NOMO-1 treated with dmso at 0.1 percent for 144 hours (cell line): ENCODE results near the gene ANKAR.
"Not testable (repeated sequence)": the region's sequence is repeated elsewhere in the genome, so short reads cannot be mapped to it uniquely, and the experiment has no call there.

Experiments
- DNase-seq: peaks from one replicate; lab custom pipeline; 2025; ENCODE audit not compliant: unreplicated experiment; lab: John Stamatoyannopoulos, UW

Gene ANKAR

DNA sequence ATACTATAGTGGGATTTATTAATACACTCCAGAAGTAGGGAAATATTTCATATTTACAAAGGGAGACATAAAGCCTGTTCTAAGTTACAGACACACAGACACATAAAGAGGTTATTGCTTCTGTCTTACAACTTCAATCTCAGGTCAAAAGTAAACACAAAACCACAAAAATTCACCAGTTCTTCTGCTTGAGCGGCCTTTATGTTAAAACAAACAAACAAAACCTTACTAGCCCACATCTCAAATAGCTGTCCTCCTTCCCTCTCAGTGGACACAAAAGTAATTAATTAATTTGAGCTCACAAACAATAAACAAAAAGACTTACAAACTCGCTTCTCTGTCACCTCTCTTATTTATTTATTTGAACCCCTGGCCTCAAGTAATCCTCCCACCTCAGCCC, 14.7 kb upstream of the ANKAR start:
- DNase-seq, result no peak

DNA sequence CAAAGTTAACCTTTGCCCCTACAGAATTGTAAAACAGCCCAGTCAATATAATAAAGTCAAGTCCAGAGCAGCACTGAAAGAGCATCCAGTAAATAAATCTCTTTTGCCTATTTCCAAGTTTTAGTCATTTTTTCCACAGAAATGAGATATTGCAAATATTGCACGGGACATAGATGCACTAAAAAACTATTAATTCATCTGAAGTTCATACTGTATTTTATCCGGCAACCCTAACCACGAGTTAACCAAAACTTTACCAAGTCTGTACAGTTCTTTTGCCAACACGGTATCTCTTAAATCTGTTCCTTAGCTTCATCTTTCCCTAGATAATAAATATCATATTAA, 13.7 kb upstream of the ANKAR start:
- no peak for DNase-seq

DNA sequence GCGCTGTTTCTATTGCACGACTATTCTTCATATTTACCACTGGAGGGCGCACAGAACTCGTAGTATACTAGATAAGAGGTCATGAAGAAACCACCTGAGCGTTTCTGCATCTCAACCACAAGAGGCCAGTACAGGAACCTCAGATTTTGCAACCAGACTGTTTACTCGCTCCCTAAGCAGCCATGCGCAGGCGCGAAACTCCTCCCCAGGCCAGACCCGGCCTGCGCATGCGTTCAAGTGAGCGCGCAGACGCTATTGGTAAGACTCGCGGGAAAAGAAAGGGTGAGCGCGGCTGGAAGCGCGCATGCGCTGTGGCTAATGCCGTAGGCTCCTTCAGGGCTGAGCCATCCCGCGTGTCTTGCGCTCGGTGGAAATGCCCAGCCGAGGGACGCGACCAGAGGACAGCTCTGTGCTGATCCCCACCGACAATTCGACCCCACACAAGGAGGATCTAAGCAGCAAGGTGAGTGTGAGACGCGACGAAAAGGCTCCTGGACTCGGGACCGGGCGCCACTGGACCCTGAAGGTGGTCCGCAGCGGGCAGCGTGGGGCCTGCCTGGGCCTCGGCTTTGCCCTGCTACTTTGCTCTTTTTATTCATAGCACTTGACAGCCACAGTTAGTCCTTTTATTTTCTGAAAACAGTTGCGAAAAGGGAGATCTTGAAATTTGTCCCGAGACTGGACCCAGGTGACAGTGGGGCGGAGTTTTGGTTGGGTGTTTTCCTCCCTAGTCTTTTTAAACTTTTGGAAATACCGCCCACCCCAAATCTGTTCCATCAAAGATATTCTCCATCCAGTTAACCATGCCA, 13.1 kb upstream of the ANKAR start, which contains the start of gene ASNSD1:
Gene ASNSD1, plus strand, starts transcription at position 312 of the 809 bp plus-strand sequence. CDS start 4,674 bp downstream, outside the sequence.
- peak; percentile 99 for DNase-seq

DNA sequence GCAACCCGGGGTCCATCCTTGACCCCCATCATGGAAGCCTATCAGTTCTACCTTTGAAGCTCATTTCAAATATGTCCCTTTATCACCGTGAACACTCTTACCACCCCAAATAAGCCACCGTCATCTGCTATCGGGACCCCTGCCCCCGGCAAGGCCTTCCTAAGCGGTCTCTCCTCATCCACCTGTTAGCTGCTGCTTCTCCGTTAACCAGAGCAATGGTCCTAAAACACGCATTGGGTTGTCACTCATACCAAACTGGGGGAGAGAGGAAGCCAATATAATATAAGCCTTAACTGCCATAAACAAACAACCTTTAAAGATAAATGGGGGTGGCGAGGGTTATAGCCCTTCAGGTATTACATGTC, 12.5 kb upstream of the ANKAR start:
- peak; percentile 1 for DNase-seq

DNA sequence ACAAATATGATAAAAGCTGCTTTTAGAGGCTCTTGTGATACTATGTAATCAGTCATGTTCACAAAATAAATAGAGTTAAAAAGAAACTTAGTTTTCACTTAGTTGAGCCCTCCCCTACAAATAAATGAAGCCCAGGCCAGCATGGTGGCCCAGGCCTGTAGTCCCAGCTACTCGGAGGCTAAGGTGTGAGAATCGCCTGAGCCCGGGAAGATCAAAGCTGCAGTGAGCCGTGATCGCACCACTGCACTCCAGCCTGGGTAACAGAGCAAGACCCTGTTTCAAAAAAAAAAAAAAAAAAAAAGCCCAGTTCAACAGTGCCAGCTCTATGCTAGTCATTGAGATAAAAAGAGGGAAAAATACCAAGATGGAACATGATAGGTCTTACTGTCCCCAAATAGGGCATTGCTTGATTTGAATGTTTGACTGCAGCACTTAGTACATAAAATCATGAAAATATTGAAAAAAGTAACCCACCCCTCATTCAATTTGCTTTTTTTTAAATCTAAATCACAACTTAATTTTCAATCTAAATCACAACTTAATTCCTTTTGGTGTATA, 11.7 kb upstream of the ANKAR start:
- no peak for DNase-seq

DNA sequence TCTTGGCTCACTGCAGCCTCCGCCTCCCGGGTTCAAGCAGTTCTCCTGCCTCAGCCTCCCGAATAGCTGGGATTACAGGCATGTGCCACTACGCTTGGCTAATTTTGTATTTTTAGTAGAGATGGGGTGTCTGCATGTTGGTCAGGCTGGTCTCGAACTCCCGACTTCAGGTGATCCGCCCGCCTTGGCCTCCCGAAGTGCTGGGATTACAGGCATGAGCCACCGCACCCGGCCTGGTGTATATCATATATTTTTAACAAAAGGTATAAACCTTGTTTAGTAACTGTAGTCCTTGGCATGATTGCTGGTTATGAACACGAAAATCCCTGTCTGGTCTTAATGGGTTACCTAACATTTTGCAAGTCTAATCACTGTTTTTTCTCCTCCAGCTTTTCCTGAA, 11.2 kb upstream of the ANKAR start:
- not testable (repeated sequence) for DNase-seq

DNA sequence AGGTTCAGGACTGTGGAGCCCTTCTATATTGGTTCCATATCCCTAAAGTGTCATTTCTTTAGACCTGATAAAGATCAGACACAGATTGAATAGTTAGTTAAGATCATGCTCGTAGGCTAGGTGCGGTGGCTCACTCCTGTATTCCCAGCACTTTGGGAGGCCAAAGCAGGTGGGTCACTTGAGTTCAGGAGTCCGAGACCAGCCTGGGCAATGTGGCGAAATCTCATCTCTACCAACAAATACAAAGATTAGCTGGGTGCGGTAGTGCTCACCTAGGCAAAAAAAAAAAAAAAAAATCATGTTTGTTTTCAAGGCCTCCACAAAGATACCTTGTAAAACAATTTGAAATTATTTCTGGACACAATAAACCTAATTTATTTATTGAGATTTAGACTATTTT, 4.6 kb upstream of the ANKAR start:
- no peak for DNase-seq

DNA sequence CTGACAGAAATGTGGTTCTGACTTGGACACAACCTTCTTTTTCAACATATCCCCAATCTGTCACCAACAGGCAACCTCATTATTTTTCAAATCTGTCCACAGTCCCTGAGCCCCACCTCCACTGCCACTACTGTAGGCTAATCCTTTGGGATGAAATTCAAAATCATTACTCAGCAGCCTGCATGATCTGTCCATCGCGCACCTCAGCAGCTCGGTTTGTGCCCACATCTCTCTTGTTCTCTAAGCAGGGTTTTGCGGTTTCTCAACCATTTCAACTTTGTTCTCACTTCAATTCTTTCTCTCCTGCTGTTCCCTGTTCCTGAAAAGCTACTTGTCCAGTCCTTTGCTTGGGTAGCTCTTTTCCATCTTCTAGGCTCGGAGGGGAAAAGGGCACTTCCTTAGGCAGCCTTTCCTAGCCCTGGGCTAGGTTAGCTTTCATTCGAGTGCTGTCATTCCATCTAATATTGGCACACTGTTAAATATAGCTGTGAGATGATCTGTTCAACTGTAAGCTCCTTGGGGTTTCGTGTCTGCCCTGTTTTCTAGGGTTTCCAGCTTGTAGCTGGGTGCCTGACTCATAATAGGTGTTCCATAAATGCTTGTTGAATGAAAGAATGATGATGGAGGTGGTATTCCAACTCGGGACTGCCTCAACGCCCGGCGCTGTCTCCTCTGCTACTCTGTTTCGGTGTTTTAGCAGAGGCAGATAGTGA, 653 bp upstream of the ANKAR start:
- DNase-seq, result no peak

DNA sequence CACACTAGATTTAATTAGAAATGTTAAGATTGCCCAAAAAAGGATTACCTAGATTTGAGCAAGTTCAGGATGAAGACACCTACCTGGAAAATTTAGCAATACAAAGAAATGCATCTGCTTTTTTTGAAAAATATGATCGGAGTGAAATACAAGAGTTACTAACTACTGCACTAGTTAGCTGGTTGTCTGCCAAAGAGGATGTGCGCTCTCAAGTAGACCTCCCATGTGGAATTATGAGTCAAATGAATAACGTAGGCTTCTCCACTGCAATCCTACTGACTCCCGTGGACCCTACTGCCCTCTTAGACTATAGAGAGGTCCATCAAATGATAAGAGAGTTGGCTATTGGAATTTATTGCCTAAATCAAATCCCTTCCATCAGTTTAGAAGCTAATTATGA, 2.0 kb downstream of the ANKAR start:
- DNase-seq, result no peak

DNA sequence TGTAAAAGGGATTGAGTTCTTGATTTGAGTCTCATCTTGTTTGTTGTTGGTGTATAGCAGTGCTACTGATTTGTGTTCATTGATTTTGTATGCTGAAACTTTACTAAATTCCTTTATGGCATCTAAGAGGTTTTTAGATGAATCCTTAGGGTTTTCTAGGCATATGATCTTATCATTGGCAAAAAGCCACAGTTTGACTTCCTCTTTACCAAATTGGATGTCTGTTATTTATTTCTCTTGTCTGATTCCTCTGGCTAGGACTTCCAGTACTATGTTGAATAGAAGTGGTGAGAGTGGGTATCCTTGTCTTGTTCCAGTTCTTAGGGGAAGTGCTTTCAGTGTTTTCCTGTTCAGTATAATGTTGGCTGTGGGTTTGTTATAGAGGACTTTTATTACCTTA, 4.8 kb downstream of the ANKAR start:
- no peak for DNase-seq

DNA sequence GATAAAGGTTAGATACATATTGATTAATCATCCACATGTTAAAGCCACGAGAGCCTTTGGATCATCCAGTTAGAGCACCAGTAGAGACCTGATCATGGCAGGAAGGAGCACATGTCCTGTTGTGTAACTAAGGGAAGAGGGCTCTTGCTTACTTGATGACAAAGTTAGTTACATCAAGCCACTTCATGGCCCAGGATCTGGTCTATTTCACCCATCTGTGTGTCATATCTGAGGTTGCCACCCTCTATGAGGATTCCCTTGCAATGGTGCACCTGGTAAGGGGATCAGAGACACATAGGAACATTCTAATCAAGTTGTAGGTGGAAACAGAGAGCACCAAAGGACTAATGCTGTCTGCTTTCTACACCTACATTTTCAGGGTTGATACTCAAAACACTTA, 6.7 kb downstream of the ANKAR start:
- DNase-seq, result no peak

DNA sequence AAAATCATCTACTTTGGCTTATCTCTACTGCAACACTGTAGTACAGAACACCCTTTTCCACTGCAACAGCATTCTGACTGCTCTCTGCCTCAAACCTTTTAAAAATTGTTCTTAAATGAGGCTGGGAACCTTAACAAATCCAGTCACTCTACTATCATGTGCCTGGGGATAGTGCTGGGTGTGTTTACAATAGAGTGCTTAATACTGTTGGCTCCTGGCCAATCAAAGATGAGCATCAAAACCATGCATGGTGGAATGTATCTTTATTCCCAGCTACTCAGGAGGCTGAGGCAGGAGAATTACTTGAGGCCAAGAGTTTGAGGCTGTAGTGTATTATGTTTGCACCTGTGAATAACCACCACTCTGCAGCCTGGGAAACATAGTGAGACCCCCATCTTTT, 7.4 kb downstream of the ANKAR start:
- DNase-seq, result no peak

DNA sequence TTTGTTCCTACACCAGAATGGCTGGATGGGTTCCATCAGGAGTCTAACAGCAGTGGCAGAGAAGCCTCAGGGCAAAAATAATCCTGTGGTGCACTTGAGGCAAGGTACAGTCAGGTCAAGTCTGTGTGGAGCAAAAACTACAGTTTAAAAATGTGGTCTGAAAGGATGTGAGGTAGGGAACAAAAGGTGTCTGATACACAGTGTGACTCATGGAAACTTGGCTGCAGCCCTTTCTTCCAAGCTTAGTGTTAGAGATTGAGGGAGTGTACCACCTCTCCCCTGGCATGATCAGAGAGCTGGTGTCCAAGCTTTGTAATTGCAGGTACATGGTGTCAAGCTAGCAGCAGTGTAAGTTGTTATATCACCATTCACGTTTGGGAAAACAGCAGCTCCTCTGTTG, 8.9 kb downstream of the ANKAR start:
- no peak for DNase-seq

DNA sequence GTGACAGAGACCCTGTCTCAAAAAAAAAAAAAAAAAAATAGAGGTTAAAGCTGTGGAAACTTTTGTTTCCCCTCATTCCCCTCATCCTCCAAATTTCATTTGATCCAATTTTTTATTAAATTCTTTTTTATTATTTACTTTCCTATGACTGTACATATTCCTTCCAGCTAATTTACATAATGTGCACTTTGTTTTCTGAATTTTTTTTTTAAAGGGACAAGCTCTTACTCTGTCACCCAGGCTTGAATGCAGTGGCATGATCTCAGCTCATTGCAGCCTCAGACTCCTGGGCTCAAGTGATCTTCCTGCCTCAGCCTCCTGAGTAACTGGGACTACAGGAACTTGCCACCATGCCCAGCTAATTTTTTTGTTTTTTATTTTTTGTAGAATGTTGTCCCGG, 10.3 kb downstream of the ANKAR start:
- no peak for DNase-seq

DNA sequence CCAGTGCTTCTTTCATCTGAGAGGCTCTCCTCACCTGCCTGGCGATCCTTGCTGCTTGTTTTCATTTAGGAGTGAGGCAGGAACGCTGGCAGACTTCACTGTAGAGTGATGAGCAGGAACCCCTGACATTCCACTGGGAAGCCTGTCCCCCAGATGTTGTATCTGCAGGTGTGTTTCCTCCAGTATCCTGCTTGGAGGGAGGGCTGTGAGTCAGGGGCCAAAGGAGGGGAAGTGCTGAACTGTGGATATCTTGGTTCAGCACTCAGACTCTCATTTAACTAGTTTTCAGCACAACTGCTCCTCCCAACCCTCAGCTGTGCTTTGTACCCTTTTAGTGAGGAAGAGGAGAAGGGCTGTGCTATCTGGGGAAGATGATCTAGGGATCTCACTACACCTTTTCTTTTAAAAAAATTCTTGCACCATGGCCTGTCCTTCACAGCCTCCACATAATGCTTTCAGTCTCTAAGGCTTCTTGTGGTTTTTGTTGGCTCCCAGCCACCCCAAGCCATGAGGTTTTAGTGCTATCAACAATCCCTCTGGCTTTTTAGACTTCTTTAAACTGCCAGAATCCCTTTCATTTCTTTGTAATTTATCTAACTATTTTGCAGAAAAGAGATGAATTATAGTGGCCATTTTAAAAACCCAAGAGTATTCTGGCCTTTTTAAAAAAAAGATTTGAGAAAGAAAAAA, 11.2 kb downstream of the ANKAR start:
- DNase-seq, result no peak

DNA sequence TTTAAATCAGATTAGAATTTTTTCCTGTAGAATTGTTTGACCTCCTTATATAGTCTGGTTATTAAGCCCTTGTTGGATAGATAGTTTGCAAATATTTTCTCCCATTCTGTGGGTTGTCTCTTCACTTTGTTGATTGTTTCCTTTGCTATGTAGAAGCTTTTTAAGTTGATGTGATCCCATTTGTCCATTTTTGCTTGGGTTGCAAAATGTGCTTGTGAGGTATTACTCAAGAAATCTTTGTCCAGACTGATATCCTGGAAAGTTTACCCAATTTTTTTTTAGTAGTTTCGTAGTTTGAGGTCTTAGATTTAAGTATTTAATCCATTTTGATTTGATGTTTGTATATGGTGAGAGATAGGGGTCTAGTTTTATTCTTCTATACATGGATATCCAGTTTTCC, 13.3 kb downstream of the ANKAR start:
- not testable (repeated sequence) for DNase-seq

DNA sequence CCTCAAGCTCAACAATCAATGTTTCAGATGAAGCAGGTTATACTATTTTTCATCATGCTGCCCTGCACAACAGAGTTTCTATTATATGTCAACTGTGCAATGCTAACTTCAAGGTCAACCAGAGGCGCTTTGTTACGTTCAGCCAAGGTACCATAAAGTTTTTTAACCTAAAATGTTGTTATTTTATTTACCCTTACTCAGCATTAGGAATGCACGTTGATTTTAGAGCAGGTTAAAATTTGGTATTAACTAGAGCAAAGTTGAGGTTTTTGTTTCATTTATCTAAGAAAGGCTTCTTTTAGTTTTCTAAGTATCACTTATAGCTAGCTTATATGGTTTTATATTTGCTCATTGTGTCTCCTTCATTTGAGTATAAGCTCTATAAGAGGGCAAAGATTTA, 21.8 kb downstream of the ANKAR start:
- DNase-seq, result no peak

DNA sequence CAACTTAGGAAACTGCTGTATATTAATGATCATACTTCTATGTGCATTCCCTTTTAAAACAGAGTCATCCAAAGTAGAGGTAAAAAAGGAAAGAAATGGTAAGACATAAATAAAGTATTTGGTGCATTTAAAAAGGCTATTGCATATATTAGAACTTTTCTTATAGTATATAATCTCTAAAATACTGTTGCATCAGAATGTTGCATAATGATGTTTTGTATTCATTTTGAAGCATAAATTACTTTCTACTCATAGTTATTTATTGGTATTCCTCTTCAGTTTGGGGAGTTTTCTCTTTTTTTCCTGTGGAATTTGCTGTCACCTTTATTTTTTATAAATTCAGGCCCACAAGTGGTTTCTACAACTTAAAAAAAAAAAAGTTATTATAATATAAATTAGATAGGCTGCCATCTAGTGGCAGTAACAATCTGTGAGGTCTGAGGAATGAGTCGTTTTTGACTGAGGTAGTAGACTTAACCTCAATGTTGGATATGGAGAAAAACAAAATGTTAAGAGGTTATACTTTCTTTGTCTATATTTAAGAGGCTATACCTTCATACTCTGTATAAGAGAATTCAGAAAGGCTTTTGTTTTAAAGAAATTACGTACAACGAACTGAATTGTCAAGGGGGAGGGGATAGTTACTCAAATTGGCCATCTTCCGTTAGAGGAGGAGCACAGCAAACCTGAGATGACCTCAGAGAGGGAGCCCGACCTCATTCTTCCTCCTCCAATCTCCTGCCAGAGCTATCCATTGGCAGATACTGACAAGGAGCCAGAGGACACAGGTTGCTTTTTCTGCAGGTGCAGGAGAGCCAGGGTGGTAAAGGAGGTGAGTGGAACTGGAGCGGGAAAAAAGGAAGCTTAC, 23.8 kb downstream of the ANKAR start:
- no peak for DNase-seq

DNA sequence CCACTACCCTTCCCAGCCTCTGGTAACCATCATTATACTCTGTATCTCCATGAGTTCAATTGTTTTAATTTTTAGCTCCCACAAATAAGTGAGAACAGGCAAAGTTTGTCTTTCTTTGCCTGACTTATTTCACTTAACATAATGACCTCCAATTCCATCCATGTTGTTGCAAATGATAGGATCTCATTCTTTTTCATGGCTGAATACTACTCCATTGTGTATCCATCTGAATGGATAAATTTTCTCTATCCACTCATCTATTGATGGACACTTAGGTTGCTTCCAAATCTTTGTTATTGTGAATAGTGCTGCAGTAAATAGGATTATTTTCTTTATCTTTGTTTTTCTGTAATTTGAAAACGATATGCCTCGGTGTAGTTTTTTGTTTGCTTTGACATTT, 26.2 kb downstream of the ANKAR start:
- DNase-seq, result no peak

DNA sequence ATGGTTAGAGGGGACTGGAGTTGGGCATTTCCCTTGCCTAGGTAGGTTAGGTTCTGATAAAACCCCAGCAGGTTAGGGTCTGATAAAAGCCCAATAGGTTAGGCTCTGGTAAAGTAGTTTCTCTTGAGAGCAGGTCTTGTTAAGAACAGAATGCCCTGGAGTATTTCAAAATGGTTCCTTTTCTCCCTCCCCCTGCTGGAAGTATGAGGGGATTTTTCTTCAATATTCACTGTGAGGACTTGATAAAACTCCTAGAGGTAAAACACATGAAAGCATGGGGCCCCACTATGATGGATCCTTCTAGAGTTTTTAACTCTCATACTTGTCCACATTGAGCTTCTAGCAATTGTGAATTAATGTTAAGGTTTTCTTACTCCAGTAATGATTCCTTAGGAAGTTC, 27.6 kb downstream of the ANKAR start:
- no peak for DNase-seq
